ELF-1 (cell line): ENCODE measurements around the gene MAGED4B.
"Not testable (repeated sequence)": the region's sequence is repeated elsewhere in the genome, so short reads cannot be mapped to it uniquely, and the experiment has no call there.

Experiments
- DNase-seq: peaks from one replicate; pipeline ENCODE4 v3.0.0-alpha.2; 2016; ENCODE audit warnings: low read depth, low spot score

MAGED4B gene, protein sequence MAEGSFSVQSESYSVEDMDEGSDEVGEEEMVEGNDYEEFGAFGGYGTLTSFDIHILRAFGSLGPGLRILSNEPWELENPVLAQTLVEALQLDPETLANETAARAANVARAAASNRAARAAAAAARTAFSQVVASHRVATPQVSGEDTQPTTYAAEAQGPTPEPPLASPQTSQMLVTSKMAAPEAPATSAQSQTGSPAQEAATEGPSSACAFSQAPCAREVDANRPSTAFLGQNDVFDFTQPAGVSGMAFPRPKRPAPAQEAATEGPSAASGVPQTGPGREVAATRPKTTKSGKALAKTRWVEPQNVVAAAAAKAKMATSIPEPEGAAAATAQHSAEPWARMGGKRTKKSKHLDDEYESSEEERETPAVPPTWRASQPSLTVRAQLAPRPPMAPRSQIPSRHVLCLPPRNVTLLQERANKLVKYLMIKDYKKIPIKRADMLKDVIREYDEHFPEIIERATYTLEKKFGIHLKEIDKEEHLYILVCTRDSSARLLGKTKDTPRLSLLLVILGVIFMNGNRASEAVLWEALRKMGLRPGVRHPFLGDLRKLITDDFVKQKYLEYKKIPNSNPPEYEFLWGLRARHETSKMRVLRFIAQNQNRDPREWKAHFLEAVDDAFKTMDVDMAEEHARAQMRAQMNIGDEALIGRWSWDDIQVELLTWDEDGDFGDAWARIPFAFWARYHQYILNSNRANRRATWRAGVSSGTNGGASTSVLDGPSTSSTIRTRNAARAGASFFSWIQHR

GRCh38 chrX:52068666-52069640 lies at the start of gene MAGED4B:
Gene MAGED4B, minus strand, starts transcription at chrX:52069183. Its CDS starts 1,011 bp downstream, at chrX:52068172.
- DNase-seq: not testable (repeated sequence)

DNA sequence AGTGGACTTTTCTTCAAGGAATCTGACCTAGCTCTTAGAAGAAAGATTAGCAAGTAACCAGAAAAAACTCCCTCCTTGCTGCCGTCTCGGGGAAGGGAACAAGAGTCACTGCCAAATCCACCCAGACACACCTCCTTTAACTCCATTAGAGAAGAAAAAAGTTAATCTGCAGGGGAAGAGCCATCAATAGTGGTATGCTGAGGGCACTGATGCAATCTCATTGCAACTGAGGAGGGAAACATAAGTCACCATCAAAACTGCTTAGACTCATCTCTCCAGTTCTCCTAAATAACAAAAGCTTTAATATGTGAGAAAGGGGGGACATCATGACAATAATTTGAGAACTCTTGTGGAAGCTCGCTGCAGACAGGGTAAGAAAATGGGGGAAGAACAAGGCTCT lies 49.3 kb upstream of the MAGED4B start:
- DNase-seq: no peak

DNA sequence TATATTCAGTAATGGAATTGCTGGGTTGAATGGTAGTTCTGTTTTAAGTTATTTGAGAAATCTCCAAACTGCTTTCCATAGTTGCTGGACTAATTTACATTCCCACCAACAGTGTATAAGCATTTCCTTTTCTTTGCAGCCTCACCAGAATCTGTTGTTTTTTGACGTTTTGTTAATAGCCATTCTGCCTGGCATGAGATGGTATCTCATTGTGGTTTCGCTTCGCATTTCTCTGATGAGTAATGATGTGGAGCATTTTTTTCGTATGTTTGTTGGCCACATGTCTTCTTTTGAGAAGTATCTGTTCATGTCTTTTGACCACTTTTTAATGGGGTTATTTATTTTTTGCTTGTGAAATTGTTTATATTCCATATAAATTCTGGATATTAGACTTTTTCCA lies 13.6 kb upstream of the MAGED4B start:
- no peak for DNase-seq

GRCh38 chrX:52078131-52078530 lies 9.1 kb upstream of the MAGED4B start:
- no peak for DNase-seq

GRCh38 chrX:52042288-52042687 lies 26.7 kb downstream of the MAGED4B start:
- not testable (repeated sequence) for DNase-seq

DNA sequence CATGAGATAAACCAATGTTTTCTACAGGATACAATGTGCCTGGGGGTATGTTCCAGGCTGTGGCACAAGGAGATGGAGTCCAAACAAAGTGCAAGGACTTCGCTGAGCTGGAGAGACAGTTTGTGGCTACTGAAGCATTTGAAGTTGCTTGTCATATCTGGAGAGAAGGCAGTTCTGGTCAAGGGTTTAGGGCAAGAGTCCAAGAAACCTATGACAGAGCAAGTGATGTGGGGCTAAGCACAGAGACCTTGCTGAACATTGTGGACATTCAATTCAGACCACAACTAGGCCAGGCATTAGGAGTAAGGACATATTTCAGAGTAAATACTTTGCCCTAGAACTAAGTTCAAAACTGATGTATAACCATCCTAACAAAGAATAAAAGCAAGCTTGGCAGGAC lies 34.8 kb downstream of the MAGED4B start:
- DNase-seq: no peak

DNA sequence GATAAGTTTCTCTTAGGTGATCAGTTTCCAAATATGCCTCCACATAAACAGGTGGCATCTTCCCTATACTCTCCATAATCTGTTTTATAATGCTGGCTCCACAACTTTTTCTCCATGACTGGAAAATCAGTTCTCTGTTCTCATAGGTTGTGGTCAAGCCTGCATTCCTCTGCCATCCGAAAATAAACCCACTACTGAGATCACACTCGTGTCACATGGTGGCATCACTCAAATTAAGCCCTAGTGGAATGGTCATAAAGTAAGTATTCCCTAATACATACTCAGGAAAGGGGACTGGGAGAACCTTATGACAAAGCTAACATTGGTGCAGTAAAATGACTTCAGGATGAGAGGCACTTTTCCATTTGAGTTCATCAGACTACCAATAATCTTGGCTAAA lies 37.6 kb downstream of the MAGED4B start:
- DNase-seq: no peak

GRCh38 chrX:52015794-52016193 lies 53.2 kb downstream of the MAGED4B start:
- peak; percentile 3 for DNase-seq
